Pancreas (tissue), 10 donors: ENCODE results near the gene CDCA7L. TPM values are rescaled to one million over a fixed set of nuclear protein-coding genes. Genes with fewer than 3 reads are reported as not detected.

ENCODE experiments used
- ATAC-seq, 4 donors: fragments of 200-7000 bp; cut with Tn5 transposase; one replicate each; pipeline versions ENCODE4 v1.8.0 to v1.9.1; 2020; ENCODE audit warnings: mild to moderate bottlenecking in 4 of 4, moderate library complexity in 4 of 4
- DNase-seq, 6 donors: peaks; one replicate each; pipeline ENCODE4 v3.0.0-alpha.2; 2020
- FAIRE-seq: peaks from 2 replicates; lab custom pipeline; 2012; peaks lifted over from hg19 to GRCh38; lab: Jason Lieb, UNC
- H3K27ac ChIP-seq, 4 donors: fragments of 200-600 bp; sonication (generic); 1 replicate in 3 of 4; 2 replicates in 1 of 4; pipeline versions ENCODE4 v1.5.0 to v1.8.0; 2020
- H3K27me3 ChIP-seq, 4 donors: fragments of 200-600 bp; one replicate each; pipeline ENCODE4 v1.8.0; 2021
- H3K36me3 ChIP-seq, 3 donors: fragments of 200-600 bp; sonication (generic) in 1 of 3; one replicate each; pipeline versions ENCODE4 v1.5.0 to v1.8.0; 2020 to 2021
- H3K4me1 ChIP-seq, 3 donors: fragments of 200-600 bp; one replicate each; pipeline ENCODE4 v1.8.0; 2021
- H3K4me3 ChIP-seq, 4 donors: fragments of 200-600 bp; sonication (generic) in 2 of 4; one replicate each; pipeline versions ENCODE4 v1.5.0 to v1.8.0; 2020 to 2021
- H3K9me3 ChIP-seq, 4 donors: fragments of 200-600 bp; one replicate each; pipeline ENCODE4 v1.8.0; 2021
- WGBS, 2 donors: extraction: QIAGEN DNeasy Blood & Tissue Kit; methylation state at CpG; one replicate each; pipeline ENCODE4 v1.1.7; 2013; 5-methylcytosine and 5-hydroxymethylcytosine counted together
- intact Hi-C, 3 donors: fragments of 100-400 bp; cut with DNase I; formaldehyde crosslinking; loops; one replicate each; pipeline versions ENCODE4 v1.11.1 to v1.14.2; 2022
- polyA plus RNA-seq, 2 donors: library from polyadenylated mRNA; stranded (reverse); fragments of 200-250 nt; gene quantifications; one replicate each; pipeline ENCODE4 v1.2.3, GENCODE V29; 2013
- total RNA-seq, 6 donors: library from RNA; stranded (reverse); fragmentation: NEBNext Ultra II Directional in 4 of 6; extraction: Animal tissue kit (Norgen Biotek cat#: 25700) in 4 of 6; gene quantifications; one replicate each; pipeline versions ENCODE4 v1.2.1 to v1.2.4, GENCODE V29; 2021 to 2023
- TF ChIP-seq, protein P1 (sequence below), 4 donors: fragments of 200-600 bp; sonication (generic) in 3 of 4; IDR thresholded peaks; one replicate each; pipeline versions ENCODE4 v1.5.0 to v1.8.0; 2021; ENCODE audit warnings: antibody characterized with exemption in 4 of 4
- donor health status: healthy with polysubstance abuse.
- donor health status: DM: no; HTN: no; CAD: no; lungs with moderate emphysema.
- donor health status: DM: no; HTN: no; CAD: no.
- donor health status: control.
- donor health status: control.
- donor health status: Bipolar disorder and iron deficiency.
- donor health status: DM: yes; HTN: yes; CAD: no.
- donor health status: DM: no; HTN: no; CAD: no.
- donor health status: DM: no; HTN: no; CAD: no.
- donor health status: DM: yes; HTN: yes; CAD: no.

CDCA7L gene
- total and polyA plus RNA-seq, 8 donors: 6.7 to 27.2 (median 19.9) TPM

GRCh38 chr7:21927693-21928092, 18.0 kb downstream of the CDCA7L start:
- FAIRE-seq (no peak), ATAC-seq (no peak), DNase-seq (no peak)
- Histone ChIP-seq H3K27ac (no peak overlapping the region), H3K27me3 (no peaks in the 10 kb centered on the region), H3K4me1 (no peaks in the 10 kb centered on the region), H3K36me3 (no peaks in the 10 kb centered on the region), H3K9me3 (no peaks in the 10 kb centered on the region), H3K4me3 (no peak overlapping the region)
- TF ChIP-seq, protein P1, sequence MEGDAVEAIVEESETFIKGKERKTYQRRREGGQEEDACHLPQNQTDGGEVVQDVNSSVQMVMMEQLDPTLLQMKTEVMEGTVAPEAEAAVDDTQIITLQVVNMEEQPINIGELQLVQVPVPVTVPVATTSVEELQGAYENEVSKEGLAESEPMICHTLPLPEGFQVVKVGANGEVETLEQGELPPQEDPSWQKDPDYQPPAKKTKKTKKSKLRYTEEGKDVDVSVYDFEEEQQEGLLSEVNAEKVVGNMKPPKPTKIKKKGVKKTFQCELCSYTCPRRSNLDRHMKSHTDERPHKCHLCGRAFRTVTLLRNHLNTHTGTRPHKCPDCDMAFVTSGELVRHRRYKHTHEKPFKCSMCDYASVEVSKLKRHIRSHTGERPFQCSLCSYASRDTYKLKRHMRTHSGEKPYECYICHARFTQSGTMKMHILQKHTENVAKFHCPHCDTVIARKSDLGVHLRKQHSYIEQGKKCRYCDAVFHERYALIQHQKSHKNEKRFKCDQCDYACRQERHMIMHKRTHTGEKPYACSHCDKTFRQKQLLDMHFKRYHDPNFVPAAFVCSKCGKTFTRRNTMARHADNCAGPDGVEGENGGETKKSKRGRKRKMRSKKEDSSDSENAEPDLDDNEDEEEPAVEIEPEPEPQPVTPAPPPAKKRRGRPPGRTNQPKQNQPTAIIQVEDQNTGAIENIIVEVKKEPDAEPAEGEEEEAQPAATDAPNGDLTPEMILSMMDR (IDR thresholded peaks at IDR 0.05): no peak
- intact Hi-C loops: no loop called here
- WGBS, 2 donors: 62 to 66% methylated on average over 6 of the region's 6 CpGs

DNA sequence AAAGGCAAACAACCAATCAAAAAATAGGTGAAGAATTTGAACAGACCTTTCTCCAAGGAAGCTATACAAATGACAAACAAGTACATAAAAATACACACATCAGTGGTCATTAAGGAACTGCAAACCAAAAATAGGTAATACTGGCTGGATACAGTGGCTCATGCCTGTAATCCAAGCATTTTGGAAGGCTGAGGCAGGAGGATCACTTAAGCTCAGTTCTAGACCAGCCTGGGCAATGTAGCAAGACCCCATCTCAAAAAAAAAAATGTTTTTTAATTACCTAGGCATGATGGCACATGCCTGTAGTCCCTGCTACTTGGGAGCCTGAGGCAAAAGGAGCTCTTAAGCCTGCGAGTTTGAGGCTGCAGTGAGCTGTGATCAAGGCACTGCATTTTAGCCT, 19.3 kb downstream of the CDCA7L start:
- intact Hi-C loops: no loop called here

DNA sequence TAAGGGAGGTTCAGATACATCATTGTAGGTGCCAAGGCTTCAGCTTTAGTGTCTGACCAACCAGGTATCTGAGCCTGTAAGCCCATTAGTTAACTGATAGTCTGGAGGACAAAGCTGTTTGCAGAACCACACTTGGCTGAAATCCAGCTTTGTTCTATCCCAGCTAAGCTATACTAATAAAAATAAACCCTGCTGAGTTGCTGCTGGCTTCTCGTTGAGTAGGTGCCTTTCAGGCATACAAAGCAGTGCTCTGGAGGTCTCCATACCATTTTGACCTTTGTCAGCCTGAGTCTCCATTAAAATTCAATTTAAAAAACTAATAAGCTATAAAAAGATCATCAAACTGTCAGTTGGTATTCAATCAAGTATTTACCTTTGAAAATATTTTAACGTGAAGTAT, 22.0 kb downstream of the CDCA7L start:
- FAIRE-seq: no peak
- DNase-seq: no peak
- Histone ChIP-seq H3K36me3 (no peaks in the 10 kb centered on the region), H3K27me3 (no peaks in the 10 kb centered on the region), H3K9me3 (no peaks in the 10 kb centered on the region), H3K4me1 (no peaks in the 10 kb centered on the region), H3K27ac (no peak overlapping the region), H3K4me3 (no peak overlapping the region)
- peak in 2 of 4 donors; percentile 61 to 65 for ATAC-seq
- TF ChIP-seq, protein P1 (IDR thresholded peaks at IDR 0.05): no peak
- WGBS, 2 donors: 16 to 17% methylated on average over 2 of the region's 2 CpGs
- intact Hi-C loops: no loop called here

More for the DNA sequence above, 19.3 kb downstream of the CDCA7L start:
- Histone ChIP-seq H3K27me3 (no peaks in the 10 kb centered on the region), H3K9me3 (no peaks in the 10 kb centered on the region), H3K36me3 (no peaks in the 10 kb centered on the region), H3K27ac (no peak overlapping the region), H3K4me1 (no peaks in the 10 kb centered on the region), H3K4me3 (no peak overlapping the region)
- WGBS, 2 donors: 92 to 100% methylated on average over 1 of the region's 1 CpG
- FAIRE-seq (no peak), ATAC-seq (no peak), DNase-seq (no peak)
- TF ChIP-seq, protein P1 (IDR thresholded peaks at IDR 0.05): no peak

GRCh38 chr7:21922605-21923004, 23.1 kb downstream of the CDCA7L start:
- TF ChIP-seq, protein P1 (IDR thresholded peaks at IDR 0.05): no peak
- DNase-seq: no peak
- H3K4me1 ChIP-seq: no peaks in the 10 kb centered on the region
- 94 to 96% methylated on average over 5 of the region's 5 CpGs for WGBS, 2 donors
- H3K9me3 ChIP-seq: no peaks in the 10 kb centered on the region
- no peaks in the 10 kb centered on the region for H3K27me3 ChIP-seq
- H3K27ac ChIP-seq: no peak overlapping the region
- H3K4me3 ChIP-seq: no peak overlapping the region
- no peak for FAIRE-seq
- intact Hi-C loops: no loop called here
- no peaks in the 10 kb centered on the region for H3K36me3 ChIP-seq
- no peak for ATAC-seq

GRCh38 chr7:21920936-21921335, 24.8 kb downstream of the CDCA7L start:
- no peak overlapping the region for H3K27ac ChIP-seq
- 63 to 64% methylated on average over 3 of the region's 3 CpGs for WGBS, 2 donors
- H3K4me3 ChIP-seq: no peak overlapping the region
- H3K4me1 ChIP-seq: no peaks in the 10 kb centered on the region
- intact Hi-C loops: no loop called here
- DNase-seq (no peak), FAIRE-seq (no peak), ATAC-seq (no peak)
- no peaks in the 10 kb centered on the region for H3K27me3 ChIP-seq
- H3K9me3 ChIP-seq: no peaks in the 10 kb centered on the region
- no peaks in the 10 kb centered on the region for H3K36me3 ChIP-seq
- TF ChIP-seq, protein P1 (IDR thresholded peaks at IDR 0.05): no peak
